ENCODE data around the gene WDR31.

WDR31 gene

DNA sequence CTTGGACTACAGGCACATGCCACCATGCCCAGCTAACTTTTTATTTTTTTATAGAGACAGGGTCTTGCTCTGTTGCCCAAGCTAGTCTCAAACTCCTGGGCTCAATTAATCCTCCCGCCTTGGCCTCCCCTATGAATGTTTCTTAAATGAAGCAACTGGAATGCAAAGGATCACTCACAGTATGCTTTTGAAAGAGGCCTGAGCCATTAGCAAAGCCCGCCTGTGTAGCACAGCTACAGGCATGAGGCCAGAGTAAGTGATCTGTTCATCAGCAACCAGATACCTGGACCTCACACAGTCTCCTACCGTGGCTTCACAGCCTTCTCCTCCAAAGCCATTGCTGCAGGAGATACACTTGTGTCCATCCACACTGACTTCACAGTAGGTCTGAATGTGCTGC lies 20.0 kb downstream of the WDR31 start:
- CTCF ChIA-PET, result interaction anchor here (1.4 kb wide), 1 partner anchor 337 kb away, joined by 3 read pairs; no protein-coding TSS in a partner anchor
- POLR2A ChIA-PET (ENCODE audit: low non-redundant PET), result interaction anchor here (1.0 kb wide), 1 partner anchor 20 kb away, joined by 3 read pairs; the partner anchor contains the start of gene WDR31

DNA sequence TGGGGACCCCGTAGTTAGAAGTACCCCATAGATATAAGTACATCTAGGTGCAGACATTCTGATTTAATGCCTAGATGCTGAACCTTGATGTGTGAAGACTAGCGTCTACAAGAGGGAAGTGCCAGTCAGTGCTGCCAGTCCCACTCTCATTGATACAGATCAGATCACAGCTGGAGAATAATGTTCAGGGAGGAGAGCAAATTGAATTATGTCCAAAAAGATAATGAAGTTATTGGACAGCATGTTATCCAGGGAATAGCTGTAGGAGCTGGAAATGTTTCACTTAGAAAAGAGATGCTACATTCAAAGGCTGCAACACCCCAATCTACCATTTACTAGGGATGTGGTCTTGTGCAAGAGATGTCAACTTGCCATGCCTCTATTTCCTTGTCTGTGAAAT lies 21.0 kb downstream of the WDR31 start:
- H3K27ac ChIP-seq, result no peak overlapping the region
- DNase-seq (ENCODE audit: low spot score), result no peak
- ChIA-PET POLR2A (ENCODE audit: low non-redundant PET) (interaction anchor here (1.0 kb wide), 1 partner anchor 21 kb away, joined by 3 read pairs; the partner anchor contains the start of gene WDR31), CTCF (interaction anchor here (0.9 to 1.4 kb wide), 2 partner anchors 9 to 338 kb away, joined by 3 read pairs; no protein-coding TSS in a partner anchor)
- TF ChIP-seq, protein P1, sequence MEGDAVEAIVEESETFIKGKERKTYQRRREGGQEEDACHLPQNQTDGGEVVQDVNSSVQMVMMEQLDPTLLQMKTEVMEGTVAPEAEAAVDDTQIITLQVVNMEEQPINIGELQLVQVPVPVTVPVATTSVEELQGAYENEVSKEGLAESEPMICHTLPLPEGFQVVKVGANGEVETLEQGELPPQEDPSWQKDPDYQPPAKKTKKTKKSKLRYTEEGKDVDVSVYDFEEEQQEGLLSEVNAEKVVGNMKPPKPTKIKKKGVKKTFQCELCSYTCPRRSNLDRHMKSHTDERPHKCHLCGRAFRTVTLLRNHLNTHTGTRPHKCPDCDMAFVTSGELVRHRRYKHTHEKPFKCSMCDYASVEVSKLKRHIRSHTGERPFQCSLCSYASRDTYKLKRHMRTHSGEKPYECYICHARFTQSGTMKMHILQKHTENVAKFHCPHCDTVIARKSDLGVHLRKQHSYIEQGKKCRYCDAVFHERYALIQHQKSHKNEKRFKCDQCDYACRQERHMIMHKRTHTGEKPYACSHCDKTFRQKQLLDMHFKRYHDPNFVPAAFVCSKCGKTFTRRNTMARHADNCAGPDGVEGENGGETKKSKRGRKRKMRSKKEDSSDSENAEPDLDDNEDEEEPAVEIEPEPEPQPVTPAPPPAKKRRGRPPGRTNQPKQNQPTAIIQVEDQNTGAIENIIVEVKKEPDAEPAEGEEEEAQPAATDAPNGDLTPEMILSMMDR (conservative IDR thresholded peaks at IDR 0.05; ENCODE audit: low read depth), result no peak

More for the DNA sequence above, 20.0 kb downstream of the WDR31 start:
- no peak for DNase-seq (ENCODE audit: low spot score)
- H3K27ac ChIP-seq, result no peak overlapping the region
- TF ChIP-seq, protein P1 (conservative IDR thresholded peaks at IDR 0.05; ENCODE audit: low read depth), result no peak

DNA sequence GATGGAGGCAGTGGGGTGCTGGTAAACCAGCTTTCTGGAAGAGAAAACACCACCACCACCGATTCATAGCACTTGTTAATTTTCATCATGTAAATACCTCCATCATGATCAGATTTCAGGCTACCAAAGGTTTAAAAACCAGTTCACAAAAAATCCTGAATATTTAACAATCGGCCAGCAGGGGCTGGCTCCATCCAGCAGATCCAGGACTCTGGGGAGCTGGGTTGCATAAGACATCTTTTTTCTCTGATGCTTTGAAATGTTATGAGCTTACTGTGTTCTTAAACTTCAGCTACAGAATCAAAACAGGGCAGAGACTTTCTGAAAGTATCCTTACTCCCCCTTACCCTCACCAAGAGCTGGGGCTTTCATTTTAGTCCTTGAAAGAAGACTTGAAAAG lies 22.3 kb downstream of the WDR31 start:
- no peak overlapping the region for H3K27ac ChIP-seq
- TF ChIP-seq, protein P1 (conservative IDR thresholded peaks at IDR 0.05; ENCODE audit: low read depth), result no peak
- DNase-seq (ENCODE audit: low spot score), result no peak
- ChIA-PET CTCF (interaction anchor here (0.6 kb wide), 1 partner anchor 76 kb away, joined by 3 read pairs; no protein-coding TSS in a partner anchor), POLR2A (ENCODE audit: low non-redundant PET) (no interaction called here)

DNA sequence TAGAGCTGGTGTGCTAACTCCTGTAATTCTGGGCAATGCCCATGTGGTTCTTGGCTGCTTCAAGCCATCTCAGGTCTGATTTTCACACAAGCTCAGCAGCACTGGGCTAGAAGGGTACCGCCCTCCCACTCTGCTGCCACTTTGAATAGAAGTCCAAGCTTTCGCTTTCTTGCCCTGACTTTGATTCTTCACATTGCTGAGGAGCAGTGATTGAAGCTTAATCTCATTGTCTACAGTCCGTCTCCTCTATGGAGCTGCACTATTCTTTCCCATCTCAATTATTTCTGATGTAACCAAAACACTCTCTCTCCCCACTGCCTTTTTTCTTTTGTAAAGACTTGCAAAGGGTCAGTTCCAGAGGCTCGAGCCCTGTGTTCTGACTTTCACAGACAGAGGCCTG lies 24.0 kb downstream of the WDR31 start:
- TF ChIP-seq, protein P1 (conservative IDR thresholded peaks at IDR 0.05; ENCODE audit: low read depth), result no peak
- no peak overlapping the region for H3K27ac ChIP-seq
- ChIA-PET POLR2A (ENCODE audit: low non-redundant PET) (no interaction called here), CTCF (interaction anchor here (0.5 kb wide), 1 partner anchor 19 kb away, joined by 4 read pairs; no protein-coding TSS in a partner anchor)
- DNase-seq (ENCODE audit: low spot score), result no peak

DNA sequence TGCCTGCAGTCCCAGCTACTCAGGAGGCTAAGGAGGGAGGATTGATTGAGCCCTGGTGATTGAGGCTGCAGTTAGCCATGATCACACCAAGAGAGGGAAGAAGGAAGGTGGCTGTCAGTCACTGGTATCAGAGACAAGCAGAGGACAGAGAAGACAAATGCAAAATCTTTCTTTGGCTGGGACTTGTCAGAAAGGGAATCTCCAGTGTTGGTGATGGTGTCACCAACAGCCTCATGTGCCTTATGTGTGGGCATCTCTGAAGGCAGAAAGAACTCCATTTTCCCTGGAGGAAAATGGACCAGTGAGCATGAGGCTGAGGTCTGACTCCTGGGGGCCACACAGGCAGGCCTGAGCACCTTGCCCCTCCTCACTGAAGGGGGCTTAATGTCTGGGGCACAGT lies 24.8 kb downstream of the WDR31 start:
- no peak for DNase-seq (ENCODE audit: low spot score)
- ChIA-PET POLR2A (ENCODE audit: low non-redundant PET) (no interaction called here), CTCF (interaction anchor here (0.8 kb wide), 1 partner anchor 55 kb away, joined by 3 read pairs; no protein-coding TSS in a partner anchor)
- no peak overlapping the region for H3K27ac ChIP-seq
- TF ChIP-seq, protein P1 (conservative IDR thresholded peaks at IDR 0.05; ENCODE audit: low read depth), result no peak

DNA sequence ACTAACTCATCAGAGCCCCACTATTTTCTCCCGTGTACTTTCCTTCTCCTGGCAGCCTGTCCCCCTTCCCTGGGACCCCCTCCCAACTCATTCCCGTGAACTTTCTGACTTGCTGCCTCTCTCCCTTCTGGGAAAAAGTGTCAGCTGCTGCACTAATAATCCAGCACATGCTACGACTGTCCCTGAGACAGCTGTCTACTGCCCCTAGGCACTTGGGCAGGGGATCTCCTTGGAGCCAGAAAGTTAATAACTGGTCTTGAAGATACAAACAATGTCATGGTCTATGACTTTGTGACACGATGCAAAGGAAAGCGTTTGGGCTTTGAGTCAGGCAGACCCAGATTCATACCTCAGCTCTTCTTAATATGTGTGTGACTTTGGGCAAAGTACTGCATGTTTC lies 26.8 kb downstream of the WDR31 start:
- DNase-seq (ENCODE audit: low spot score), result no peak
- ChIA-PET CTCF (no interaction called here), POLR2A (ENCODE audit: low non-redundant PET) (no interaction called here)
- TF ChIP-seq, protein P1 (conservative IDR thresholded peaks at IDR 0.05; ENCODE audit: low read depth), result no peak
- no peak overlapping the region for H3K27ac ChIP-seq
